Measurements from ENCODE around the gene PCDHGA6.
"Not testable (repeated sequence)": the region's sequence is repeated elsewhere in the genome, so short reads cannot be mapped to it uniquely, and the experiment has no call there.

The PCDHGA6 gene

DNA sequence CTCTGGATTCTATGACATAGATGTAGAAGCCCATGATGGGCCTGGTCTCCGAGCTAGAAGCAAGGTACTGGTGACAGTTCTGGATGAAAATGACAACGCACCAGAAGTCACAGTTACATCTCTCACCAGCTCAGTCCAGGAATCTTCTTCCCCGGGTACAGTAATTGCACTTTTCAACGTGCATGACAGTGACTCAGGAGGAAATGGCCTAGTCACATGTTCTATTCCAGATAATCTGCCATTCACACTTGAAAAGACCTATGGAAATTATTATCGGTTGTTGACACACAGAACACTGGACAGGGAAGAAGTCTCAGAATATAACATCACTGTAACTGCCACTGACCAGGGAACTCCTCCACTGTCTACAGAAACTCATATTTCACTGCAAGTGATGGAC, 17.6 kb upstream of the PCDHGA6 start:
- no peak for DNase-seq
- in situ Hi-C loops (cut with MboI; ENCODE audit: low pct_unique_long_range_greater_than_20kb, low sequenced_read_pairs), result loop anchor here (25.0 kb wide), 1 partner anchor 206 kb away; no protein-coding TSS in a partner anchor

GRCh38 chr5:141356950-141357349, 16.7 kb upstream of the PCDHGA6 start:
- in situ Hi-C loops (cut with MboI; ENCODE audit: low pct_unique_long_range_greater_than_20kb, low sequenced_read_pairs), result loop anchor here (25.0 kb wide), 1 partner anchor 205 kb away; no protein-coding TSS in a partner anchor
- no peak for DNase-seq

GRCh38 chr5:141359790-141360426, 13.8 kb upstream of the PCDHGA6 start, which contains the start of gene PCDHGB2:
PCDHGB2 (plus strand) TSS chr5:141359994; CDS start chr5:141360136, 142 bp downstream.
- in situ Hi-C loops (cut with MboI; ENCODE audit: low pct_unique_long_range_greater_than_20kb, low sequenced_read_pairs), result loop anchor here (25.0 kb wide), 1 partner anchor 202 kb away; no protein-coding TSS in a partner anchor
- peak; percentile 75 for DNase-seq

- in situ Hi-C loops (cut with MboI; ENCODE audit: low pct_unique_long_range_greater_than_20kb, low sequenced_read_pairs), result loop anchor here (25.0 kb wide), 1 partner anchor 202 kb away; no protein-coding TSS in a partner anchor
- DNase-seq, result no peak
Measured at GRCh38 chr5:141360685-141361084, 13.0 kb upstream of the PCDHGA6 start.

- DNase-seq, result no peak
- in situ Hi-C loops (cut with MboI; ENCODE audit: low pct_unique_long_range_greater_than_20kb, low sequenced_read_pairs), result loop anchor here (25.0 kb wide), 1 partner anchor 200 kb away; no protein-coding TSS in a partner anchor
Measured at GRCh38 chr5:141362719-141363118, 11.0 kb upstream of the PCDHGA6 start.

- no peak for DNase-seq
- in situ Hi-C loops (cut with MboI; ENCODE audit: low pct_unique_long_range_greater_than_20kb, low sequenced_read_pairs), result loop anchor here (25.0 kb wide), 1 partner anchor 198 kb away; no protein-coding TSS in a partner anchor
Measured at GRCh38 chr5:141363952-141364660, 9.6 kb upstream of the PCDHGA6 start, which contains the start of gene PCDHGA5. PCDHGA5 (plus strand) TSS chr5:141364162; CDS start chr5:141364331, 169 bp downstream.

DNA sequence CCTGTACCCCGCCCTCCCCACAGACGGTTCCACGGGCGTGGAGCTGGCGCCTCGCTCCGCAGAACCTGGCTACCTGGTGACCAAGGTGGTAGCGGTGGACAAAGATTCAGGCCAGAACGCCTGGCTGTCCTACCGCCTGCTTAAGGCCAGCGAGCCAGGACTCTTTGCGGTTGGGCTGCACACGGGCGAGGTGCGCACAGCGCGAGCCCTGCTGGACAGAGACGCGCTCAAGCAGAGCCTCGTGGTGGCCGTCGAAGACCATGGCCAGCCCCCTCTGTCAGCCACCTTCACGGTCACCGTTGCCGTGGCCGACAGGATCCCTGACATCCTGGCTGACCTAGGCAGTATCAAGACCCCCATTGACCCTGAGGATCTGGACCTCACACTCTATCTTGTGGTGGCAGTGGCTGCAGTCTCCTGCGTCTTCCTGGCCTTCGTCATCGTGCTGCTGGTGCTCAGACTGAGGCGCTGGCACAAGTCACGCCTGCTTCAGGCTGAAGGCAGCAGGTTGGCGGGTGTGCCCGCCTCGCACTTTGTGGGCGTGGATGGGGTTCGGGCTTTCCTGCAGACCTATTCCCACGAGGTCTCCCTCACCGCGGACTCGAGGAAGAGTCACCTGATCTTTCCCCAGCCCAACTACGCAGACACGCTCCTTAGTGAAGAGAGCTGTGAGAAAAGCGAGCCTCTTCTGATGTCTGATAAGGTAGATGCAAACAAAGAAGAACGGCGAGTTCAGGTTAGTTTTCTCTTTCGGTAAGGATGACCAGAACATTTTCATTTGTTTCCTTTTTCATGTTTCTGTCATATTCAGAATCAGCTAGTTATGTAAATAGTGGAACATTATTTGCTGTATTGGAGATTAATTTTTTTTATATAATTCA, 7.4 kb upstream of the PCDHGA6 start:
- in situ Hi-C loops (cut with MboI; ENCODE audit: low pct_unique_long_range_greater_than_20kb, low sequenced_read_pairs), result loop anchor here (25.0 kb wide), 1 partner anchor 196 kb away; no protein-coding TSS in a partner anchor
- no peak for DNase-seq

DNA sequence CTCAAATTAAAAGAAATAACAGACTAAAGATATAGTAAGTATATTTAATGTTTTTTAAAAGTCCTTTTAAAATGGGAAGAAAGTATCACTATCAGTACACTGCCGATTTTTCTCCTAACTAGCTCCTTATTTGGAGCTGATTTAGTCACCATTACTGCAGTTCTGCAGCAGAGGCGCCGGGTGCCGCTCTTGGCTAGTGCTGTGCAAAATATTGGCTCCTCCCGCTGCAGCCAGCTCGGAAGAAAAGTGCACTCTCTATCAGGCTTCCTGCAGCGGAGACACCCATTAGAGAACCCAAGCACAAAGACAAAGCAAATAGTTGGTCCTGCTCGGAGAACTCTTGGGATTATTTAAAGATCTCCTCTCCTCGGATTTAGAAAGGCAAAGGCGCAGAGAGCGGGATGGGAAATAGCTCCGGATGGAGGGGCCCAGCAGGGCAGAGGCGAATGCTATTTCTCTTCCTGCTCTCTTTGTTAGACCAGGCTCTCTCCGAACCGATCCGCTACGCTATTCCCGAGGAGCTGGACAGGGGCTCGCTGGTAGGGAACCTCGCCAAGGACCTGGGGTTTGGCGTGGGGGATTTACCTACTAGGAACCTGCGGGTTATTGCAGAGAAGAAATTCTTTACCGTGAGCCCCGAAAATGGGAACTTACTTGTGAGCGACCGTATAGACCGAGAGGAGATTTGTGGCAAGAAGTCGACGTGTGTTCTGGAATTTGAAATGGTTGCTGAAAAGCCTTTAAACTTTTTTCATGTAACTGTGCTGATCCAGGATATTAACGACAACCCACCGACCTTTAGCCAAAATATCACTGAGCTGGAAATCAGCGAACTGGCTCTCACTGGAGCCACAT, 3.5 kb upstream of the PCDHGA6 start, which contains the start of gene PCDHGB3:
Gene PCDHGB3 (plus strand): TSS at position 249 of the 855 bp plus-strand sequence. CDS start 153 bp downstream, at position 402.
- in situ Hi-C loops (cut with MboI; ENCODE audit: low pct_unique_long_range_greater_than_20kb, low sequenced_read_pairs), result loop anchor here (25.0 kb wide), 1 partner anchor 192 kb away; no protein-coding TSS in a partner anchor
- no peak for DNase-seq

DNA sequence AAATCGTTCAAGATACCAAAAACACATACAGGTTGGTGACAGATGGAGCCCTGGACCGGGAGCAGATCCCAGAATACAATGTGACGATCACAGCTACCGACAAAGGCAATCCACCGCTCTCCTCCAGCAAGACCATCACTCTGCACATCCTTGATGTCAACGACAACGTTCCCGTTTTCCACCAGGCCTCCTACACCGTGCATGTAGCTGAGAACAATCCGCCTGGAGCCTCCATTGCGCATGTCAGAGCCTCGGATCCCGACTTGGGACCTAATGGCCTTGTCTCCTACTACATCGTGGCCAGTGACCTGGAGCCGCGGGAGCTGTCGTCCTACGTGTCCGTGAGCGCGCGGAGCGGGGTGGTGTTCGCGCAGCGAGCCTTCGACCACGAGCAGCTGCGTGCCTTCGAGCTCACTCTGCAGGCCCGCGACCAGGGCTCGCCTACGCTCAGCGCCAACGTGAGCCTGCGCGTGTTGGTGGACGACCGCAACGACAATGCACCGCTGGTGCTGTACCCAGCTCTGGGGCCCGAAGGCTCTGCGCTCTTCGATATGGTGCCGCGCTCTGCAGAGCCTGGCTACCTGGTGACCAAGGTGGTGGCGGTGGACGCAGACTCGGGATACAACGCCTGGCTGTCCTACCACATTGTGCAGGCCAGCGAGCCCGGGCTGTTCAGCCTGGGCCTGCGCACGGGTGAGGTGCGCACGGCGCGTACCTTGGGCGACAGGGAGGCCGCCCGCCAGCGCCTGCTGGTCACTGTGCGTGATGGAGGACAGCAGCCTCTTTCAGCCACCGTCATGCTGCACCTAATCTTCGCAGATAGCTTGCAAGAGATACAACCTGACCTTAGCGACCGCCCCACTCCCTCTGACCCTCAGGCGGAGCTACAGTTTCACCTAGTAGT, 1.9 kb upstream of the PCDHGA6 start:
- in situ Hi-C loops (cut with MboI; ENCODE audit: low pct_unique_long_range_greater_than_20kb, low sequenced_read_pairs), result loop anchor here (25.0 kb wide), 1 partner anchor 190 kb away; no protein-coding TSS in a partner anchor
- DNase-seq, result no peak

DNA sequence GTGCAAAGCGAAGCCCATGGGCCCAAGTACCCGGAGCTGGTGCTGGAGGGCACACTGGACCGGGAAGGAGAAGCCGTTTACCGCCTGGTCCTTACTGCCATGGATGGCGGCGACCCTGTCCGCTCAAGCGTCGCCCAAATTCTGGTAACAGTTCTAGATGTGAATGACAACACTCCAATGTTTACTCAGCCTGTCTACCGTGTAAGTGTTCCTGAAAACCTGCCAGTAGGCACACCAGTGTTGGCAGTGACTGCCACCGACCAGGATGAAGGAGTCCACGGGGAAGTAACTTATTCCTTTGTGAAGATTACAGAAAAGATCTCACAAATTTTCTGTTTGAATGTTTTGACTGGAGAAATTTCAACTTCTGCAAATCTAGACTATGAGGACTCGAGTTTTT, 936 bp downstream of the PCDHGA6 start:
- DNase-seq, result no peak
- in situ Hi-C loops (cut with MboI; ENCODE audit: low pct_unique_long_range_greater_than_20kb, low sequenced_read_pairs), result loop anchor here (25.0 kb wide), 1 partner anchor 188 kb away; no protein-coding TSS in a partner anchor

GRCh38 chr5:141375444-141376155, 1.9 kb downstream of the PCDHGA6 start:
- in situ Hi-C loops (cut with MboI; ENCODE audit: low pct_unique_long_range_greater_than_20kb, low sequenced_read_pairs); DNase-seq: not testable (repeated sequence)

DNA sequence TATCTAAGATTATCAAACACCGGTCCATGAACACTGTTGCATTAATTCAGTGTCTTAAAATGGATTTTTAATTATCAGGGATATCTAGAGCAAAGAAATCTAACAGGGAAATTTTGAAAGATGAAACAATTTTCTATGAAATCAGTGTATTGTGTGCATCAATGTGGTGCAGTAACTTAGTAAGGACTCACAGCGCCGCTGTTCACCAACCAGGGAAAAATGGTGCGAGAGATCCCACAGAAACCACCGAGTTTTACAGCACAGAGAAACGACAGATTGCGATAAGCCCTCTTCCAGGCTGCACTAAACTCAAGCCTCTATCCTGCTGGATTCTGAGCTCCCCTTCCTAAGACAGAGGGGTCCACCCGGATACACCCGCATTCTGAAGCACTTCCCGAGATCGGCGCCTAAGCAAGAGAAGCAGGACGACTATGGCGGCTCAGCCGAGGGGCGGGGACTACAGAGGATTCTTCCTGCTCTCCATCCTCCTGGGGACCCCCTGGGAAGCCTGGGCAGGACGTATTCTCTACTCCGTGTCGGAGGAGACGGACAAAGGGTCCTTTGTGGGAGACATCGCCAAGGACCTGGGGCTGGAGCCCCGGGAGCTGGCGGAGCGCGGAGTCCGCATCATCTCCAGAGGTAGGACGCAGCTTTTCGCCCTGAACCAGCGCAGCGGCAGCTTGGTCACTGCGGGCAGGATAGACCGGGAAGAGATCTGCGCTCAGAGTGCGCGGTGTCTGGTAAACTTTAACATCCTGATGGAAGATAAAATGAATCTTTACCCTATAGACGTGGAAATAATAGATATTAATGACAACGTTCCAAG, 9.0 kb downstream of the PCDHGA6 start, which contains the start of gene PCDHGA7:
Gene PCDHGA7 (plus strand): TSS at position 274 of the 826 bp plus-strand sequence. CDS start 158 bp downstream, at position 432.
- in situ Hi-C loops (cut with MboI; ENCODE audit: low pct_unique_long_range_greater_than_20kb, low sequenced_read_pairs), result no loop called here
- no peak for DNase-seq

DNA sequence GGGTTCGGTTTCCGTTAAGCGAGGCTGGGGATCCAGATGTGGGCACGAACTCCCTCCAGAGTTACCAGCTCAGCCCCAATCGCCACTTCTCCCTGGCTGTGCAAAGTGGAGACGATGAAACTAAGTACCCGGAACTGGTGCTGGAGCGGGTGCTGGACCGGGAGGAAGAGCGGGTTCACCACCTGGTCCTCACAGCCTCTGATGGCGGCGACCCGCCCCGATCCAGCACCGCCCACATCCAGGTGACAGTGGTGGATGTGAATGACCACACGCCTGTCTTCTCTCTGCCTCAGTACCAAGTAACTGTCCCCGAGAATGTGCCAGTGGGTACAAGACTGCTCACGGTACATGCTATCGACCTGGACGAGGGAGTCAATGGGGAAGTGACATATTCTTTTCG, 9.7 kb downstream of the PCDHGA6 start:
- DNase-seq, result no peak
- in situ Hi-C loops (cut with MboI; ENCODE audit: low pct_unique_long_range_greater_than_20kb, low sequenced_read_pairs), result no loop called here

- in situ Hi-C loops (cut with MboI; ENCODE audit: low pct_unique_long_range_greater_than_20kb, low sequenced_read_pairs), result no loop called here
- no peak for DNase-seq
Measured at GRCh38 chr5:141384471-141385267, 11.0 kb downstream of the PCDHGA6 start.

Data from KBM-7 (cell line).